ENCODE results near the gene DNAL4. TPM values are rescaled to one million over a fixed set of nuclear protein-coding genes. Genes with fewer than 3 reads are reported as not detected.

Gene DNAL4
- total RNA-seq, 1 experiment from 2014 or later: 18.3 TPM

- no peak overlapping the region for H3K4me3 Mint-ChIP-seq (ENCODE audit: unreplicated experiment)
- H3K4me1 Mint-ChIP-seq (ENCODE audit: insufficient read depth, unreplicated experiment): peaks cover 11% of the 10 kb centered on the region
- intact Hi-C loops (cut with micrococcal nuclease): no loop called here
- H3K36me3 Mint-ChIP-seq (ENCODE audit: insufficient read depth, unreplicated experiment): no peaks in the 10 kb centered on the region
- H3K9me3 Mint-ChIP-seq (ENCODE audit: unreplicated experiment): peaks cover 6% of the 10 kb centered on the region
- no peak for DNase-seq (ENCODE audit: unreplicated experiment)
- ChIA-PET CTCF (interaction anchor here (1.2 to 1.5 kb wide), 2 partner anchors 28 to 178 kb away, joined by 3 to 5 read pairs; no protein-coding TSS in a partner anchor), POLR2A (no interaction called here)
- no peak for TF ChIP-seq CTCF (IDR thresholded peaks at IDR 0.05; ENCODE audit: unreplicated experiment)
- peaks cover 40% of the 10 kb centered on the region for H3K27me3 Mint-ChIP-seq (ENCODE audit: insufficient read depth, unreplicated experiment)
- BruUV-seq (replicated peaks): no TSS peak
- H3K27ac Mint-ChIP-seq (ENCODE audit: low read depth, unreplicated experiment): no peak overlapping the region
These were observed 1.6 kb upstream of the DNAL4 start for GRCh38 chr22:38795569-38795968.

GRCh38 chr22:38793317-38793716 is 626 bp downstream of the DNAL4 start:
- no peak for DNase-seq (ENCODE audit: unreplicated experiment)
- peaks cover 32% of the 10 kb centered on the region for H3K27me3 Mint-ChIP-seq (ENCODE audit: insufficient read depth, unreplicated experiment)
- ChIA-PET POLR2A (interaction anchor here (0.6 to 1.4 kb wide), 3 partner anchors 9 to 509 kb away, joined by 3 to 4 read pairs (median 3); no protein-coding TSS in a partner anchor), CTCF (interaction anchor here (1.0 to 1.6 kb wide), 2 partner anchors 24 to 77 kb away, joined by 3 to 4 read pairs; no protein-coding TSS in a partner anchor)
- H3K4me3 Mint-ChIP-seq (ENCODE audit: unreplicated experiment): peak overlapping the region; percentile 83
- peaks cover 17% of the 10 kb centered on the region for H3K4me1 Mint-ChIP-seq (ENCODE audit: insufficient read depth, unreplicated experiment)
- peaks cover 3% of the 10 kb centered on the region for H3K36me3 Mint-ChIP-seq (ENCODE audit: insufficient read depth, unreplicated experiment)
- H3K9me3 Mint-ChIP-seq (ENCODE audit: unreplicated experiment): peaks cover 1% of the 10 kb centered on the region
- intact Hi-C loops (cut with micrococcal nuclease): no loop called here
- peak overlapping the region; percentile 93 for H3K27ac Mint-ChIP-seq (ENCODE audit: low read depth, unreplicated experiment)
- TSS peak; percentile 50 for BruUV-seq (replicated peaks)
- no peak for TF ChIP-seq CTCF (IDR thresholded peaks at IDR 0.05; ENCODE audit: unreplicated experiment)

- TSS peak; percentile 74 for BruUV-seq (replicated peaks)
- peak; percentile 26 for DNase-seq (ENCODE audit: unreplicated experiment)
- peaks cover 27% of the 10 kb centered on the region for H3K27me3 Mint-ChIP-seq (ENCODE audit: insufficient read depth, unreplicated experiment)
- intact Hi-C loops (cut with micrococcal nuclease): no loop called here
- peaks cover 7% of the 10 kb centered on the region for H3K36me3 Mint-ChIP-seq (ENCODE audit: insufficient read depth, unreplicated experiment)
- peak overlapping the region; percentile 93 for H3K27ac Mint-ChIP-seq (ENCODE audit: low read depth, unreplicated experiment)
- H3K4me3 Mint-ChIP-seq (ENCODE audit: unreplicated experiment): peak overlapping the region; percentile 83
- TF ChIP-seq CTCF (IDR thresholded peaks at IDR 0.05; ENCODE audit: unreplicated experiment): no peak
- CTCF ChIA-PET: interaction anchor here (1.0 to 1.6 kb wide), 2 partner anchors 24 to 77 kb away, joined by 3 to 4 read pairs; no protein-coding TSS in a partner anchor
- POLR2A ChIA-PET: interaction anchor here (0.6 to 0.7 kb wide), 2 partner anchors 10 to 60 kb away, joined by 3 to 4 read pairs; no protein-coding TSS in a partner anchor
- no peaks in the 10 kb centered on the region for H3K9me3 Mint-ChIP-seq (ENCODE audit: unreplicated experiment)
- peaks cover 22% of the 10 kb centered on the region for H3K4me1 Mint-ChIP-seq (ENCODE audit: insufficient read depth, unreplicated experiment)
These were observed 1.1 kb downstream of the DNAL4 start for GRCh38 chr22:38792833-38793232.

GRCh38 chr22:38789606-38790005 is 4.3 kb downstream of the DNAL4 start:
- no peak for DNase-seq (ENCODE audit: unreplicated experiment)
- Mint-ChIP-seq H3K4me3 (ENCODE audit: unreplicated experiment) (no peak overlapping the region), H3K36me3 (ENCODE audit: insufficient read depth, unreplicated experiment) (peaks cover 15% of the 10 kb centered on the region), H3K27me3 (ENCODE audit: insufficient read depth, unreplicated experiment) (no peaks in the 10 kb centered on the region), H3K9me3 (ENCODE audit: unreplicated experiment) (no peaks in the 10 kb centered on the region), H3K27ac (ENCODE audit: low read depth, unreplicated experiment) (no peak overlapping the region), H3K4me1 (ENCODE audit: insufficient read depth, unreplicated experiment) (peaks cover 19% of the 10 kb centered on the region)
- POLR2A ChIA-PET: no interaction called here
- no peak for TF ChIP-seq CTCF (IDR thresholded peaks at IDR 0.05; ENCODE audit: unreplicated experiment)
- CTCF ChIA-PET: interaction anchor here (0.6 kb wide), 1 partner anchor 34 kb away, joined by 3 read pairs; the partner anchor contains the start of gene SUN2
- intact Hi-C loops (cut with micrococcal nuclease): no loop called here
- no TSS peak for BruUV-seq (replicated peaks)
